ENCODE results near the gene TMEM11. TPM values are rescaled to one million over a fixed set of nuclear protein-coding genes. Genes with fewer than 3 reads are reported as not detected.

Gene TMEM11
- polyA plus RNA-seq, 1 donor (not counting 4 experiments of a cell fraction or from before 2014, with no cell fraction given) = 40.1 TPM

DNA sequence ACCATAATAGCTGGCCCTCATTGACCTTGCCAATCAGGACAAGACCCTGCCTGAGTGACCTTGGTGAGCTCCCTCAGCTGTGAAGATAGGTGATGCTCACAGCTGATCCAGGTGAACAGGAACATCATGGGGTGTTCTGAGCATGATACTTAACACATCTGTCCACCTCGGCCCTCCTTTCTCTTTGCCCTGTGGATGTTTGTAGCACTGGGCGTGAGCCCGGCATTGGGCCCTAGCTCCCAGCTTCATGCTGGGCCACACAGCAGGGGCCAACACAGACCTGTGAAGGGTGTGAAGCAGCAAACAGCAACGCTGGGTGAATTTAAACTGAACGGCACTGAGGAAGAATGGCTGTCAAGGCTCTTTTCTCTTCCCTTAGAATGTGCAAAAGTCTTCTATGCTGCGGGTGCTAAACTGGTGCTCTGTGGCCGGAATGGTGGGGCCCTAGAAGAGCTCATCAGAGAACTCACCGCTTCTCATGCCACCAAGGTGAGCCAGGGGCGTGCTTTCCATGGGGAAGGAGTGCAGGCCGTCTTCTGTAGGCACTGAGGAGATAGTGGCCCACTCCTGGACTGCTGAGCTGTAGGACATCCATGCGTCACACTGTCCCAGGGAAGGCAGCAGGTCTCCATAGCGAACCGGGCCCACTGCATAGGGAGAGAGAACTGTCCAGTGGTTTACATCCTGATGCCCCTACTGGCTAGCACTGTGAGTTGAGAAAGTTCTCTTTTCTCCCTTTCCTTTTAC, 35.9 kb downstream of the TMEM11 start:
- H3K79me2 ChIP-seq (ENCODE audit: control insufficient read depth, insufficient read depth, low read length) = no peaks in the 10 kb centered on the region
- DNase-seq (ENCODE audit: low read depth, low spot score) (no peak), FAIRE-seq (no peak)
- no peaks in the 10 kb centered on the region for H4K20me1 ChIP-seq (ENCODE audit: control insufficient read depth, extremely low read depth, insufficient read depth, low read length)
- no peaks in the 10 kb centered on the region for H3K27me3 ChIP-seq (ENCODE audit: control insufficient read depth, extremely low read depth, insufficient read depth, low read length)
- no peak overlapping the region for H3K9ac ChIP-seq (ENCODE audit: control insufficient read depth, extremely low read depth, insufficient read depth, low read length)
- no peak overlapping the region for H3K4me2 ChIP-seq (ENCODE audit: control insufficient read depth, extremely low read depth, insufficient read depth, low read depth, low read length)
- H2AFZ ChIP-seq (ENCODE audit: control insufficient read depth, low read length) = no peak overlapping the region
- H3K4me3 ChIP-seq (ENCODE audit: control insufficient read depth in 2 of 3, extremely low read depth in 1 of 3, insufficient read depth in 2 of 3, low read depth in 1 of 3, low read length in 3 of 3) = no peak overlapping the region
- H3K27ac ChIP-seq (ENCODE audit: control insufficient read depth, insufficient read depth, low read length) = no peak overlapping the region
- no peaks in the 10 kb centered on the region for H3K4me1 ChIP-seq (ENCODE audit: control insufficient read depth, extremely low read depth, insufficient read depth, low read length)
- no peaks in the 10 kb centered on the region for H3K9me1 ChIP-seq (ENCODE audit: control insufficient read depth, extremely low read depth, insufficient read depth, low read length)
- H3K36me3 ChIP-seq (ENCODE audit: control insufficient read depth in 2 of 2, extremely low read depth in 1 of 2, insufficient read depth in 2 of 2, low read length in 2 of 2) = peaks cover 6 to 18% of the 10 kb centered on the region in 2 experiments
- no peaks in the 10 kb centered on the region for H3K9me3 ChIP-seq (ENCODE audit: control insufficient read depth, low read depth, low read length)
- dilution Hi-C loops (cut with MboI; ENCODE audit: extremely low pct_ligation_motif_present, low sequenced_read_pairs) = no loop called here
- TF ChIP-seq EZH2 (IDR thresholded peaks at IDR 0.05; ENCODE audit: low read length) = no peak
- TF ChIP-seq, protein P1, sequence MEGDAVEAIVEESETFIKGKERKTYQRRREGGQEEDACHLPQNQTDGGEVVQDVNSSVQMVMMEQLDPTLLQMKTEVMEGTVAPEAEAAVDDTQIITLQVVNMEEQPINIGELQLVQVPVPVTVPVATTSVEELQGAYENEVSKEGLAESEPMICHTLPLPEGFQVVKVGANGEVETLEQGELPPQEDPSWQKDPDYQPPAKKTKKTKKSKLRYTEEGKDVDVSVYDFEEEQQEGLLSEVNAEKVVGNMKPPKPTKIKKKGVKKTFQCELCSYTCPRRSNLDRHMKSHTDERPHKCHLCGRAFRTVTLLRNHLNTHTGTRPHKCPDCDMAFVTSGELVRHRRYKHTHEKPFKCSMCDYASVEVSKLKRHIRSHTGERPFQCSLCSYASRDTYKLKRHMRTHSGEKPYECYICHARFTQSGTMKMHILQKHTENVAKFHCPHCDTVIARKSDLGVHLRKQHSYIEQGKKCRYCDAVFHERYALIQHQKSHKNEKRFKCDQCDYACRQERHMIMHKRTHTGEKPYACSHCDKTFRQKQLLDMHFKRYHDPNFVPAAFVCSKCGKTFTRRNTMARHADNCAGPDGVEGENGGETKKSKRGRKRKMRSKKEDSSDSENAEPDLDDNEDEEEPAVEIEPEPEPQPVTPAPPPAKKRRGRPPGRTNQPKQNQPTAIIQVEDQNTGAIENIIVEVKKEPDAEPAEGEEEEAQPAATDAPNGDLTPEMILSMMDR (optimal IDR thresholded peaks at IDR 0.05 in 1 of 3, IDR thresholded peaks at IDR 0.05 in 1 of 3, conservative IDR thresholded peaks at IDR 0.05 in 1 of 3; ENCODE audit: extremely low read depth in 1 of 3, insufficient read depth in 2 of 3, low read length in 3 of 3) = no peak

DNA sequence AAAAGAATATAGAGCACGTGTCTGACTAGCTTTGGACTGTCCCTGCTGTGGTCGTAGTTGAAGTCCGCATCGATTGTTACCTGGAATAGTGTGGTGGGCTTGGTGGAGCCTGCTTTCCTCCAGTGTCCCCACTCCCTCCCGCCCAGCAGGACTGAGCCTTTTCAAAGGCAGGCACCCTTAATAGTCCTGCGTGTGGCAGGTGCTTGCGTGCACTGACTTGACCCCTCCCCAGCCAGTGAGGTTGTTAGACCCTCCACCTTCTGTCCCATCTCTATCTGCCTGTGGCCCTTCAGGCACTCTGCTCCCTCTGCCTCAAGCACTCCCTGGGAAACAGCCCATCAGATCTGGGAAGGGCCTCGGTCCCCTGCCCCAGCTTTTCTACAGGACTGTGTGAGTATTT, 36.6 kb downstream of the TMEM11 start:
- TF ChIP-seq, protein P1 (optimal IDR thresholded peaks at IDR 0.05 in 1 of 3, IDR thresholded peaks at IDR 0.05 in 1 of 3, conservative IDR thresholded peaks at IDR 0.05 in 1 of 3; ENCODE audit: extremely low read depth in 1 of 3, insufficient read depth in 2 of 3, low read length in 3 of 3) = no peak
- no peak for TF ChIP-seq EZH2 (IDR thresholded peaks at IDR 0.05; ENCODE audit: low read length)
- no peak for FAIRE-seq

More for the DNA sequence above, 36.6 kb downstream of the TMEM11 start:
- peaks cover 9 to 21% of the 10 kb centered on the region in 2 experiments for H3K36me3 ChIP-seq (ENCODE audit: control insufficient read depth in 2 of 2, extremely low read depth in 1 of 2, insufficient read depth in 2 of 2, low read length in 2 of 2)
- dilution Hi-C loops (cut with MboI; ENCODE audit: extremely low pct_ligation_motif_present, low sequenced_read_pairs) = no loop called here
- H3K27ac ChIP-seq (ENCODE audit: control insufficient read depth, insufficient read depth, low read length) = no peak overlapping the region
- H3K4me2 ChIP-seq (ENCODE audit: control insufficient read depth, extremely low read depth, insufficient read depth, low read depth, low read length) = no peak overlapping the region
- H4K20me1 ChIP-seq (ENCODE audit: control insufficient read depth, extremely low read depth, insufficient read depth, low read length) = no peaks in the 10 kb centered on the region
- H3K9me1 ChIP-seq (ENCODE audit: control insufficient read depth, extremely low read depth, insufficient read depth, low read length) = no peaks in the 10 kb centered on the region
- no peaks in the 10 kb centered on the region for H3K4me1 ChIP-seq (ENCODE audit: control insufficient read depth, extremely low read depth, insufficient read depth, low read length)
- DNase-seq (ENCODE audit: low read depth, low spot score) = no peak
- no peak overlapping the region for H3K9ac ChIP-seq (ENCODE audit: control insufficient read depth, extremely low read depth, insufficient read depth, low read length)
- H2AFZ ChIP-seq (ENCODE audit: control insufficient read depth, low read length) = no peak overlapping the region
- H3K4me3 ChIP-seq (ENCODE audit: control insufficient read depth in 2 of 3, extremely low read depth in 1 of 3, insufficient read depth in 2 of 3, low read depth in 1 of 3, low read length in 3 of 3) = no peak overlapping the region
- no peaks in the 10 kb centered on the region for H3K9me3 ChIP-seq (ENCODE audit: control insufficient read depth, low read depth, low read length)
- no peaks in the 10 kb centered on the region for H3K79me2 ChIP-seq (ENCODE audit: control insufficient read depth, insufficient read depth, low read length)
- H3K27me3 ChIP-seq (ENCODE audit: control insufficient read depth, extremely low read depth, insufficient read depth, low read length) = no peaks in the 10 kb centered on the region

All from keratinocyte (primary cell).